AG04450 (cell line): Measurements from ENCODE around the gene IL1RAPL1. TPM values are rescaled to one million over a fixed set of nuclear protein-coding genes. Genes with fewer than 3 reads are reported as not detected.

Source experiments
- CTCF ChIA-PET: fragments of 300-600, 350-600 bp; formaldehyde crosslinking; extraction: SDS; loops from one replicate; lab custom pipeline; 2022; ENCODE audit warnings: antibody characterized with exemption, inconsistent platforms; lab: Charles Lee
- POLR2A ChIA-PET: fragments of 350-600 bp; formaldehyde crosslinking; extraction: SDS; loops from one replicate; lab custom pipeline; 2021; ENCODE audit warnings: antibody characterized with exemption, inconsistent platforms; lab: Yijun Ruan, JAX
- DNase-seq: peaks from one replicate; pipeline ENCODE4 v3.0.0-alpha.2; 2011; ENCODE audit warnings: low read depth, low spot score
- H3K27ac ChIP-seq: one replicate; pipeline ENCODE4 v1.5.1; 2012; ENCODE audit warnings: low read depth, low read length, control low read depth
- H3K27me3 ChIP-seq: one replicate; pipeline ENCODE4 v1.6.0; 2012; ENCODE audit warnings: low read length; ENCODE audit not compliant: control insufficient read depth, insufficient read depth
- H3K4me3 ChIP-seq: 2 replicates; pipeline ENCODE4 v1.5.1; 2011; ENCODE audit warnings: mild to moderate bottlenecking, low read depth, low read length, control low read depth
- H3K9me3 ChIP-seq: 2 replicates; pipeline ENCODE4 v1.5.1; 2012; ENCODE audit warnings: low read length; ENCODE audit not compliant: control insufficient read depth, insufficient read depth
- CTCF ChIP-seq: IDR thresholded peaks from 2 replicates; pipeline ENCODE4 v1.5.1; 2011; ENCODE audit warnings: low read depth, low read length, control low read depth, inconsistent platforms
- polyA plus RNA-seq: library from polyadenylated mRNA; depleted of rRNA; stranded (reverse); fragments of >200 nt; gene quantifications from 2 replicates; pipeline ENCODE4 v1.2.3, GENCODE V29; 2011

The IL1RAPL1 gene
- polyA plus RNA-seq, 1 experiment: 0.93 TPM

- no peak for DNase-seq
- POLR2A ChIA-PET: no interaction called here
Observed at GRCh38 chrX:28835991-28836390, 248.7 kb downstream of the IL1RAPL1 start.

GRCh38 chrX:28843817-28844216 lies 256.6 kb downstream of the IL1RAPL1 start:
- H3K27ac ChIP-seq: no peak overlapping the region
- ChIA-PET CTCF (no interaction called here), POLR2A (no interaction called here)
- DNase-seq: no peak
- TF ChIP-seq CTCF: no peak
- H3K27me3 ChIP-seq: no peaks in the 10 kb centered on the region
- H3K4me3 ChIP-seq: no peak overlapping the region
- H3K9me3 ChIP-seq: no peaks in the 10 kb centered on the region

More at GRCh38 chrX:28835991-28836390, 248.7 kb downstream of the IL1RAPL1 start:
- Histone ChIP-seq H3K27me3 (no peaks in the 10 kb centered on the region), H3K9me3 (no peaks in the 10 kb centered on the region), H3K4me3 (no peak overlapping the region), H3K27ac (no peak overlapping the region)
- no peak for TF ChIP-seq CTCF
- CTCF ChIA-PET: interaction anchor here (1.0 kb wide), 1 partner anchor 245 kb away, joined by 3 read pairs; no protein-coding TSS in a partner anchor

GRCh38 chrX:28847423-28847822 lies 260.2 kb downstream of the IL1RAPL1 start:
- no peak overlapping the region for H3K4me3 ChIP-seq
- no peaks in the 10 kb centered on the region for H3K27me3 ChIP-seq
- H3K9me3 ChIP-seq: no peaks in the 10 kb centered on the region
- no peak for TF ChIP-seq CTCF
- ChIA-PET POLR2A (no interaction called here), CTCF (no interaction called here)
- no peak for DNase-seq
- H3K27ac ChIP-seq: no peak overlapping the region

- ChIA-PET POLR2A (no interaction called here), CTCF (no interaction called here)
- H3K9me3 ChIP-seq: no peaks in the 10 kb centered on the region
- H3K4me3 ChIP-seq: no peak overlapping the region
- TF ChIP-seq CTCF: no peak
- no peak for DNase-seq
- no peak overlapping the region for H3K27ac ChIP-seq
- H3K27me3 ChIP-seq: no peaks in the 10 kb centered on the region
Observed at GRCh38 chrX:28848707-28849106, 261.5 kb downstream of the IL1RAPL1 start.

- H3K4me3 ChIP-seq: no peak overlapping the region
- DNase-seq: no peak
- POLR2A ChIA-PET: no interaction called here
- H3K9me3 ChIP-seq: no peaks in the 10 kb centered on the region
- CTCF ChIA-PET: no interaction called here
- no peaks in the 10 kb centered on the region for H3K27me3 ChIP-seq
- H3K27ac ChIP-seq: no peak overlapping the region
- no peak for TF ChIP-seq CTCF
Observed at GRCh38 chrX:28850955-28851354, 263.7 kb downstream of the IL1RAPL1 start.
